ENCODE data around the gene SNX2. TPM values are rescaled to one million over a fixed set of nuclear protein-coding genes. Genes with fewer than 3 reads are reported as not detected.

The SNX2 gene
- polyA plus RNA-seq, 5 donors = 89.0 to 125 (median 111) TPM

Other genes with a start within 250 kb of the SNX2 start
- 10 to 100 TPM; 20.2 to 30.2 (median 24.6) TPM for gene SNX24, start 70.5 kb downstream of the SNX2 start, polyA plus RNA-seq (ENCODE audit: insufficient read depth in 1 of 5, insufficient read length in 5 of 5, low replicate concordance in 1 of 5)